CD4-positive, alpha-beta T cell (primary cell): Measurements from ENCODE around the gene FNBP1L. TPM values are rescaled to one million over a fixed set of nuclear protein-coding genes. Genes with fewer than 3 reads are reported as not detected.

Source experiments
- ATAC-seq: fragments of 200-7000 bp; cut with Tn5 transposase; one replicate; pipeline ENCODE4 v1.10.0; 2022; ENCODE audit warnings: mild to moderate bottlenecking; ENCODE audit not compliant: poor library complexity
- CTCF ChIA-PET: fragments of 350-600 bp; sonication (Branson Sonifier 250); formaldehyde crosslinking; loops from one replicate; lab custom pipeline; 2021; ENCODE audit warnings: antibody characterized with exemption, inconsistent platforms; lab: Charles Lee
- POLR2A ChIA-PET: fragments of 350-600 bp; sonication (Branson Sonifier 250); formaldehyde crosslinking; loops from one replicate; lab custom pipeline; 2021; ENCODE audit warnings: antibody characterized with exemption, inconsistent platforms; lab: Charles Lee
- DNase-seq, 14 experiments: peaks; one replicate each; pipeline ENCODE4 v3.0.0-alpha.2; 2013 to 2020; ENCODE audit warnings: mixed read lengths in 2 of 14
- H3K27ac ChIP-seq, 2 donors: one replicate each; pipeline versions ENCODE4 v1.5.1 to v1.7.0; 2013; ENCODE audit warnings: low read length in 2 of 2, low read depth in 1 of 2, mild to moderate bottlenecking in 1 of 2
- H3K27me3 ChIP-seq, 2 experiments: 1 replicate in 1 of 2; 2 replicates in 1 of 2; pipeline versions ENCODE4 v1.6.1 to v1.7.0; 2013; ENCODE audit warnings: low read length in 2 of 2, control low read depth in 1 of 2, mild to moderate bottlenecking in 1 of 2, moderate library complexity in 1 of 2; ENCODE audit not compliant: insufficient read depth in 2 of 2, control insufficient read depth in 1 of 2
- H3K36me3 ChIP-seq: one replicate; pipeline ENCODE4 v1.6.1; 2013; ENCODE audit warnings: low read length, control low read depth; ENCODE audit not compliant: insufficient read depth
- H3K4me1 ChIP-seq: one replicate; pipeline ENCODE4 v1.6.1; 2013; ENCODE audit warnings: low read length, control low read depth; ENCODE audit not compliant: insufficient read depth
- H3K4me3 ChIP-seq: one replicate; pipeline ENCODE4 v1.5.1; 2013; ENCODE audit warnings: mild to moderate bottlenecking, low read length, moderate library complexity
- H3K9me3 ChIP-seq, 2 experiments: 1 replicate in 1 of 2; 2 replicates in 1 of 2; pipeline versions ENCODE4 v1.6.1 to v1.7.0; 2013; ENCODE audit warnings: low read length in 2 of 2, mild to moderate bottlenecking in 2 of 2, control low read depth in 1 of 2, moderate library complexity in 1 of 2; ENCODE audit not compliant: control insufficient read depth in 1 of 2, insufficient read depth in 1 of 2
- H3K27ac Mint-ChIP-seq: one replicate; pipeline ENCODE4 v1.8.0; 2020; ENCODE audit warnings: mixed read lengths
- H3K27me3 Mint-ChIP-seq: one replicate; pipeline ENCODE4 v1.8.0; 2021; ENCODE audit warnings: mixed read lengths
- H3K36me3 Mint-ChIP-seq: one replicate; pipeline ENCODE4 v1.8.0; 2021; ENCODE audit warnings: low read depth, mixed read lengths
- H3K4me1 Mint-ChIP-seq: one replicate; pipeline ENCODE4 v1.8.0; 2021; ENCODE audit warnings: low read depth, mixed read lengths
- H3K4me3 Mint-ChIP-seq: one replicate; pipeline ENCODE4 v1.8.0; 2020; ENCODE audit warnings: mild to moderate bottlenecking, mixed read lengths
- H3K9me3 Mint-ChIP-seq: one replicate; pipeline ENCODE4 v1.8.0; 2020; ENCODE audit warnings: mixed read lengths
- CTCF ChIP-seq: fragments of 200-600 bp; IDR thresholded peaks from one replicate; pipeline ENCODE4 v1.8.0; 2022; ENCODE audit warnings: antibody characterized with exemption, mild to moderate bottlenecking
- intact Hi-C, 2 experiments: fragments of 100-400 bp; cut with DNase I in 1 of 2; cut with micrococcal nuclease in 1 of 2; formaldehyde crosslinking; loops; one replicate each; pipeline versions ENCODE4 v1.15.1 to v1.9.0; 2023 to 2025; cut with DNase I, micrococcal nuclease
- total RNA-seq, 174 experiments: library from RNA in 2 of 174; stranded (reverse) in 2 of 174; gene quantifications; one replicate each; pipeline ENCODE4 v1.2.3 and lab custom pipeline; 2021 to 2026

Gene FNBP1L
- total RNA-seq, 2 experiments from 2014 or later, result 1.1 TPM

- no peak overlapping the region for H3K4me3 Mint-ChIP-seq
- no peak for TF ChIP-seq CTCF
- H3K36me3 ChIP-seq, result no peaks in the 10 kb centered on the region
- no peaks in the 10 kb centered on the region for H3K27me3 Mint-ChIP-seq
- H3K36me3 Mint-ChIP-seq, result no peaks in the 10 kb centered on the region
- H3K27me3 ChIP-seq, result peaks cover 0 to 5% of the 10 kb centered on the region in 2 experiments
- no peaks in the 10 kb centered on the region for H3K9me3 ChIP-seq
- H3K27ac Mint-ChIP-seq, result no peak overlapping the region
- no peaks in the 10 kb centered on the region for H3K9me3 Mint-ChIP-seq
- POLR2A ChIA-PET, result no interaction called here
- no peak overlapping the region for H3K27ac ChIP-seq
- intact Hi-C loops, result loop anchor here (10.0 kb wide), 3 partner anchors 441 to 601 kb away; partner anchors contain the start of genes DNTTIP2 (in 2 of the 2) and GCLM (in 1 of the 2)
- no peaks in the 10 kb centered on the region for H3K4me1 ChIP-seq
- CTCF ChIA-PET, result no interaction called here
- ATAC-seq (no peak), DNase-seq (no peak)
- H3K4me1 Mint-ChIP-seq, result no peaks in the 10 kb centered on the region
- no peak overlapping the region for H3K4me3 ChIP-seq
Measured at GRCh38 chr1:93434088-93434487, 13.8 kb upstream of the FNBP1L start.

GRCh38 chr1:93434987-93435386, 12.9 kb upstream of the FNBP1L start:
- H3K27ac ChIP-seq, result no peak overlapping the region
- no peak overlapping the region for H3K4me3 ChIP-seq
- TF ChIP-seq CTCF, result no peak
- peaks cover 0 to 8% of the 10 kb centered on the region in 2 experiments for H3K27me3 ChIP-seq
- POLR2A ChIA-PET, result no interaction called here
- intact Hi-C loops, result loop anchor here (5.0 to 10.0 kb wide), 8 partner anchors 192 to 1372 kb away; partner anchors contain the start of genes DNTTIP2 (in 2 of the 2) and GCLM (in 2 of the 2)
- H3K9me3 ChIP-seq, result no peaks in the 10 kb centered on the region
- H3K27me3 Mint-ChIP-seq, result no peaks in the 10 kb centered on the region
- no peak overlapping the region for H3K4me3 Mint-ChIP-seq
- H3K36me3 ChIP-seq, result no peaks in the 10 kb centered on the region
- H3K4me1 Mint-ChIP-seq, result no peaks in the 10 kb centered on the region
- CTCF ChIA-PET, result no interaction called here
- no peak for ATAC-seq
- no peak for DNase-seq
- H3K27ac Mint-ChIP-seq, result no peak overlapping the region
- no peaks in the 10 kb centered on the region for H3K9me3 Mint-ChIP-seq
- no peaks in the 10 kb centered on the region for H3K36me3 Mint-ChIP-seq
- no peaks in the 10 kb centered on the region for H3K4me1 ChIP-seq

GRCh38 chr1:93435443-93435842, 12.5 kb upstream of the FNBP1L start:
- H3K27me3 Mint-ChIP-seq, result no peaks in the 10 kb centered on the region
- Histone ChIP-seq H3K27me3 (peaks cover 0 to 9% of the 10 kb centered on the region in 2 experiments), H3K9me3 (no peaks in the 10 kb centered on the region), H3K4me1 (no peaks in the 10 kb centered on the region), H3K27ac (no peak overlapping the region), H3K4me3 (no peak overlapping the region), H3K36me3 (no peaks in the 10 kb centered on the region)
- H3K9me3 Mint-ChIP-seq, result no peaks in the 10 kb centered on the region
- DNase-seq (no peak), ATAC-seq (no peak)
- H3K36me3 Mint-ChIP-seq, result no peaks in the 10 kb centered on the region
- TF ChIP-seq CTCF, result no peak
- ChIA-PET CTCF (no interaction called here), POLR2A (no interaction called here)
- no peak overlapping the region for H3K27ac Mint-ChIP-seq
- H3K4me3 Mint-ChIP-seq, result no peak overlapping the region
- H3K4me1 Mint-ChIP-seq, result no peaks in the 10 kb centered on the region
- intact Hi-C loops, result loop anchor here (5.0 to 10.0 kb wide), 8 partner anchors 192 to 1372 kb away; partner anchors contain the start of genes DNTTIP2 (in 2 of the 2) and GCLM (in 2 of the 2)
